IMR-90 (cell line): ENCODE measurements around the gene ATP10A. TPM values are rescaled to one million over a fixed set of nuclear protein-coding genes. Genes with fewer than 3 reads are reported as not detected.

Experiments
- ATAC-seq: fragments of 200-7000 bp; cut with Tn5 transposase; 2 replicates; pipeline ENCODE4 v1.9.1; 2020; ENCODE audit warnings: low read depth, mild to moderate bottlenecking, moderate library complexity
- BruUV-seq: library from RNA; stranded (reverse); fragments of 400-500 nt; replicated peaks from 2 replicates; lab custom pipeline; 2021; lab: Mats Ljungman, UMichigan
- CTCF ChIA-PET: fragments of 300-600 bp; formaldehyde crosslinking; extraction: SDS; loops from one replicate; lab custom pipeline; 2021; ENCODE audit warnings: antibody characterized with exemption; lab: Yijun Ruan, JAX
- POLR2A ChIA-PET: fragments of 300-600 bp; sonication (Branson Sonifier 250); formaldehyde crosslinking; loops from one replicate; lab custom pipeline; 2022; ENCODE audit warnings: antibody characterized with exemption; ENCODE audit not compliant: unreplicated experiment; lab: Charles Lee
- DNase-seq: peaks from one replicate; pipeline ENCODE4 v3.0.0; 2013
- H2AFZ ChIP-seq: replicated peaks from 2 replicates; pipeline ENCODE3; 2013; ENCODE audit warnings: low read length, mild to moderate bottlenecking; ENCODE audit not compliant: poor library complexity
- H2AK5ac ChIP-seq: 2 replicates; pipeline ENCODE4 v1.6.1; 2013; ENCODE audit warnings: low read depth, low read length, inconsistent platforms
- H2AK9ac ChIP-seq: replicated peaks from 2 replicates; pipeline ENCODE3; 2013; ENCODE audit warnings: mild to moderate bottlenecking, low read depth, low read length, moderate library complexity; ENCODE audit not compliant: poor library complexity
- H2BK120ac ChIP-seq: 2 replicates; pipeline ENCODE4 v1.6.1; 2013; ENCODE audit warnings: low read depth, low read length, inconsistent platforms
- H2BK15ac ChIP-seq: 3 replicates; pipeline ENCODE4 v1.6.1; 2013; ENCODE audit warnings: low read depth, low read length, inconsistent platforms
- H2BK20ac ChIP-seq: 2 replicates; pipeline ENCODE4 v1.6.1; 2013; ENCODE audit warnings: low read depth, mild to moderate bottlenecking, inconsistent platforms, low read length, moderate library complexity
- H2BK5ac ChIP-seq: 2 replicates; pipeline ENCODE4 v1.6.1; 2013; ENCODE audit warnings: mild to moderate bottlenecking, low read depth, low read length, inconsistent platforms; ENCODE audit not compliant: poor library complexity, severe bottlenecking
- H3K14ac ChIP-seq: replicated peaks from 2 replicates; pipeline ENCODE4 v1.6.1; 2013; ENCODE audit warnings: low read depth, low read length, inconsistent platforms
- H3K18ac ChIP-seq: 2 replicates; pipeline ENCODE4 v1.6.1; 2013; ENCODE audit warnings: low read depth, low read length, control low read depth
- H3K23ac ChIP-seq: 2 replicates; pipeline ENCODE4 v1.6.1; 2013; ENCODE audit warnings: low read depth, low read length, inconsistent platforms
- H3K27ac ChIP-seq: 2 replicates; pipeline ENCODE4 v1.5.1; 2013; ENCODE audit warnings: mild to moderate bottlenecking, control low read depth, low read length; ENCODE audit not compliant: insufficient read depth
- H3K27me3 ChIP-seq: 2 replicates; pipeline ENCODE4 v1.6.1; 2013; ENCODE audit warnings: low read length; ENCODE audit not compliant: control insufficient read depth, insufficient read depth
- H3K36me3 ChIP-seq: 2 replicates; pipeline ENCODE4 v1.6.1; 2013; ENCODE audit warnings: low read length, mixed read lengths; ENCODE audit not compliant: control insufficient read depth, insufficient read depth
- H3K4ac ChIP-seq: 2 replicates; pipeline ENCODE4 v1.6.1; 2013; ENCODE audit warnings: low read depth, low read length, inconsistent platforms
- H3K4me1 ChIP-seq: 2 replicates; pipeline ENCODE4 v1.6.1; 2013; ENCODE audit warnings: low read length, mixed read lengths; ENCODE audit not compliant: control insufficient read depth, insufficient read depth
- H3K4me2 ChIP-seq: 2 replicates; pipeline ENCODE4 v1.6.1; 2013; ENCODE audit warnings: low read depth, mild to moderate bottlenecking, control low read depth, low read length, moderate library complexity
- H3K4me3 ChIP-seq: 2 replicates; pipeline ENCODE4 v1.5.1; 2013; ENCODE audit warnings: low read depth, mild to moderate bottlenecking, control low read depth, low read length, moderate library complexity; ENCODE audit not compliant: insufficient read depth
- H3K56ac ChIP-seq: 2 replicates; pipeline ENCODE4 v1.6.1; 2013; ENCODE audit warnings: low read length, inconsistent platforms; ENCODE audit not compliant: insufficient read depth; ENCODE audit errors: extremely low read depth
- H3K79me1 ChIP-seq, 2 experiments: 2 replicates each; pipeline ENCODE4 v1.6.1; 2013; ENCODE audit warnings: low read length in 2 of 2, inconsistent platforms in 1 of 2, low read depth in 1 of 2
- H3K9ac ChIP-seq: 2 replicates; pipeline ENCODE4 v1.6.1; 2013; ENCODE audit warnings: low read depth, low read length, control low read depth
- H3K9me1 ChIP-seq: 2 replicates; pipeline ENCODE4 v1.6.1; 2013; ENCODE audit warnings: low read length, inconsistent platforms; ENCODE audit not compliant: insufficient read depth
- H3K9me3 ChIP-seq: 2 replicates; pipeline ENCODE4 v1.6.1; 2013; ENCODE audit warnings: low read length; ENCODE audit not compliant: control insufficient read depth, insufficient read depth
- H4K20me1 ChIP-seq: 2 replicates; pipeline ENCODE4 v1.6.1; 2013; ENCODE audit warnings: low read length, inconsistent platforms; ENCODE audit not compliant: insufficient read depth
- H4K5ac ChIP-seq: 2 replicates; pipeline ENCODE4 v1.6.1; 2013; ENCODE audit warnings: mild to moderate bottlenecking, low read depth, low read length, control low read depth
- H4K8ac ChIP-seq, 2 experiments: 2 replicates each; pipeline ENCODE4 v1.6.1; 2013; ENCODE audit warnings: low read depth in 2 of 2, low read length in 2 of 2, control low read depth in 1 of 2, inconsistent platforms in 1 of 2
- H4K91ac ChIP-seq: 2 replicates; pipeline ENCODE4 v1.6.1; 2013; ENCODE audit warnings: low read depth, low read length, inconsistent platforms; ENCODE audit not compliant: insufficient read depth
- BHLHE40 ChIP-seq: fragments of 150-350 bp; IDR thresholded peaks from 2 replicates; pipeline ENCODE4 v1.6.1; 2016; ENCODE audit warnings: mild to moderate bottlenecking, low read depth, low read length
- CHD1 ChIP-seq: IDR thresholded peaks from 2 replicates; pipeline ENCODE4 v1.6.1; 2012; ENCODE audit warnings: low read depth, low read length, improper control_type of control experiment
- MAFK ChIP-seq: IDR thresholded peaks from 2 replicates; pipeline ENCODE4 v1.6.1; 2012; ENCODE audit warnings: low read depth, low read length, improper control_type of control experiment
- MAZ ChIP-seq: IDR thresholded peaks from 2 replicates; pipeline ENCODE4 v1.6.1; 2012; ENCODE audit warnings: low read depth, mild to moderate bottlenecking, low read length, improper control_type of control experiment, moderate library complexity, borderline replicate concordance
- POLR2A ChIP-seq: IDR thresholded peaks from 2 replicates; pipeline ENCODE4 v1.6.1; 2012; ENCODE audit warnings: mild to moderate bottlenecking, low read depth, low read length
- RCOR1 ChIP-seq: IDR thresholded peaks from 2 replicates; pipeline ENCODE4 v1.6.1; 2012; ENCODE audit warnings: mild to moderate bottlenecking, low read length, improper control_type of control experiment; ENCODE audit not compliant: insufficient replicate concordance
- RFX5 ChIP-seq: IDR thresholded peaks from 2 replicates; pipeline ENCODE4 v1.8.0; 2012; ENCODE audit warnings: low read depth, mild to moderate bottlenecking, low read length, moderate library complexity
- WGBS, 2 experiments: methylation state at CpG; one replicate each; pipeline versions ENCODE4 v1.1.5 to v1.1.7; 2013; ENCODE audit warnings: missing lambda C conversion rate in 2 of 2; ENCODE audit not compliant: insufficient read length in 1 of 2; ENCODE audit errors: extremely low coverage in 2 of 2; 5-methylcytosine and 5-hydroxymethylcytosine counted together
- dilution Hi-C: fragments of 300-500 bp; cut with HindIII; formaldehyde crosslinking; loops from one replicate; pipeline ENCODE4 v1.14.3; 2018; ENCODE audit warnings: low sequenced_read_pairs; ENCODE audit not compliant: unreplicated experiment
- in situ Hi-C: fragments of 300-500 bp; cut with MboI; formaldehyde crosslinking; loops from 3 replicates; pipeline ENCODE4 v1.14.3; 2019; ENCODE audit warnings: low sequenced_read_pairs, inconsistent platforms, mixed read lengths
- intact Hi-C: fragments of 100-400 bp; cut with micrococcal nuclease; formaldehyde crosslinking; loops from 2 replicates; pipeline ENCODE4 v1.10.0; 2022
- polyA plus RNA-seq, 3 experiments: library from polyadenylated mRNA; depleted of rRNA; stranded (reverse); fragments of >200 nt; gene quantifications; 2 replicates each; pipeline ENCODE4 v1.2.3, GENCODE V29; 2012; ENCODE audit warnings: low replicate concordance in 1 of 3
- total RNA-seq: library from RNA; depleted of rRNA; stranded (reverse); fragments of >200 nt; gene quantifications from 2 replicates; pipeline ENCODE4 v1.2.3, GENCODE V29; 2012
- TF ChIP-seq, protein P1 (sequence below): conservative IDR thresholded peaks from 2 replicates; pipeline ENCODE4 v1.5.1; 2012; ENCODE audit warnings: mild to moderate bottlenecking, low read depth, low read length, improper control_type of control experiment

Gene ATP10A
- total and polyA plus RNA-seq, 2 of the 4 experiments (the other 2 are of a cell fraction), result 13.8 to 16.0 TPM

DNA sequence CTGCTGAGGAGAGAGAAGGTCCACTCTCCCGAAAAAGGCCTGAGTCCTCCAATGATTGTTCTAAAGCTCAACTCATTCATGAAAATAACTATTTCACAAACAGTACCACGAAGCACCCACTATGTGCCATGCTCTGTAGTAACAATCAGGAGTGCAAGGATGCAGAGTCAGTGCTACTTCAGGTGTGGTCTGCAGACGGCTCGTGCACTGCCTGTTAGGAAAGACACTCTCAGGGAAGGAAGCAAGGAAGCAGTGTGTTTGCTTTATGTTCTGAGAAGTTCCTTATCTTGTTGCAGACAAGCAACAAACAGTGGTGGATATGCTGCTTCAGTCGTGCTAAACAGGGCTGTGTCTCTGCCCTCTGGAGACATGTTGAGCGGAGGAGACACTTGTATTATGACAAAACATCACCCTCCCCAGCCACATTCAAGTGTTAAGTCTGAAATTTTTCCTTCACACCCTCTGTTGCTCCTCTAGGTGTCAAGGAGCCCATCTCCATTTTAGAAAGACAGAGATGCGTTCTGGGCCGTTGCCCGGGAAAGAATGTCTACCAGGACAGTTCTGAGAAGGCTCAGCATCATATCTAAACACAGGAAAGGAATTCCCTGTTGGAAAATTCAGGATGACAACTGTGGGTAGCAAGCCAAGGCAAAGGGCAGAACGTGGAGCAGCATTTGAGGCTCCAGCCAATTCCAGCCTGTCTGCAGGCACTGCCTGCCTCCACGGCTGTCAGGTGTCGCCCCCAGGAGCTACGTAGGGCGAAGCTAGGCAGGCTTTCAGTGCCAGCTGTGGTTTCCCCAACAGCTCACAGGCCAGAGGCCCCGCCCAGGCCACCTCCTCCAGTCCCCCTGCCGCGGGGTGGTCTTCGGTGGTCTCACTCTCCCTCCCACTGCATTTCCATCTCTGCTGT lies 13.4 kb upstream of the ATP10A start:
- ChIA-PET POLR2A (no interaction called here), CTCF (no interaction called here)
- WGBS, 2 experiments, result 70% methylated on average over 4 of the region's 18 CpGs; no CpG with 5 or more reads in 1 of the 2 experiments
- peak; percentile 38 for ATAC-seq
- Histone ChIP-seq H2BK5ac (no peak overlapping the region), H3K56ac (no peak overlapping the region), H3K4me3 (no peak overlapping the region), H2BK15ac (no peak overlapping the region), H3K9me3 (no peaks in the 10 kb centered on the region), H2BK20ac (peak overlapping the region; percentile 16; the same call in 1 of the 2 replicates), H3K79me1 (no peaks in the 10 kb centered on the region), H3K4ac (no peak overlapping the region), H3K27me3 (no peaks in the 10 kb centered on the region), H3K36me3 (no peaks in the 10 kb centered on the region), H4K8ac (peak overlapping the region in 1 of 2 experiments; percentile 27; a peak in 1 of 4 replicates), H3K18ac (no peak overlapping the region), H3K14ac (no peak overlapping the region), H3K4me2 (no peak overlapping the region), H3K4me1 (peaks cover 6% of the 10 kb centered on the region), H2AK9ac (no peak overlapping the region), H3K27ac (no peak overlapping the region), H4K91ac (no peak overlapping the region), H4K20me1 (no peaks in the 10 kb centered on the region), H3K9ac (no peak overlapping the region), H4K5ac (no peak overlapping the region), H2BK120ac (peak overlapping the region; percentile 35; the same call in 1 of the 2 replicates), H2AK5ac (no peak overlapping the region), H3K23ac (0 out of 2 replicates have a peak overlapping the region, but pooled peaks have one; percentile 8), H3K9me1 (0 out of 2 replicates have a peak, but pooled peaks cover 4% of the 10 kb centered on the region), H2AFZ (peak overlapping the region; percentile 49)
- TF ChIP-seq POLR2A, result no peak
- TF ChIP-seq RCOR1, result no peak
- no peak for TF ChIP-seq MAFK
- TF ChIP-seq, protein P1, sequence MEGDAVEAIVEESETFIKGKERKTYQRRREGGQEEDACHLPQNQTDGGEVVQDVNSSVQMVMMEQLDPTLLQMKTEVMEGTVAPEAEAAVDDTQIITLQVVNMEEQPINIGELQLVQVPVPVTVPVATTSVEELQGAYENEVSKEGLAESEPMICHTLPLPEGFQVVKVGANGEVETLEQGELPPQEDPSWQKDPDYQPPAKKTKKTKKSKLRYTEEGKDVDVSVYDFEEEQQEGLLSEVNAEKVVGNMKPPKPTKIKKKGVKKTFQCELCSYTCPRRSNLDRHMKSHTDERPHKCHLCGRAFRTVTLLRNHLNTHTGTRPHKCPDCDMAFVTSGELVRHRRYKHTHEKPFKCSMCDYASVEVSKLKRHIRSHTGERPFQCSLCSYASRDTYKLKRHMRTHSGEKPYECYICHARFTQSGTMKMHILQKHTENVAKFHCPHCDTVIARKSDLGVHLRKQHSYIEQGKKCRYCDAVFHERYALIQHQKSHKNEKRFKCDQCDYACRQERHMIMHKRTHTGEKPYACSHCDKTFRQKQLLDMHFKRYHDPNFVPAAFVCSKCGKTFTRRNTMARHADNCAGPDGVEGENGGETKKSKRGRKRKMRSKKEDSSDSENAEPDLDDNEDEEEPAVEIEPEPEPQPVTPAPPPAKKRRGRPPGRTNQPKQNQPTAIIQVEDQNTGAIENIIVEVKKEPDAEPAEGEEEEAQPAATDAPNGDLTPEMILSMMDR, result no peak
- TF ChIP-seq RFX5, result no peak
- TF ChIP-seq CHD1, result no peak
- TF ChIP-seq MAZ, result no peak
- TF ChIP-seq BHLHE40, result no peak
- DNase-seq, result no peak
- in situ Hi-C loops (no loop called here), intact Hi-C loops (no loop called here), dilution Hi-C loops (no loop called here)
- BruUV-seq, result no TSS peak
